Thoracic aorta (tissue), 2 donors: ENCODE results near the gene C22orf39. TPM values are rescaled to one million over a fixed set of nuclear protein-coding genes. Genes with fewer than 3 reads are reported as not detected.

Experiments used
- ATAC-seq: fragments of 150-250 bp; one replicate; pipeline ENCODE4 v1.8.0; 2017; ENCODE audit warnings: low read depth; ENCODE audit not compliant: insufficient number of reproducible peaks, low FRiP score
- DNase-seq: peaks from one replicate; pipeline ENCODE4 v3.0.0-alpha.2; 2020; ENCODE audit warnings: low spot score
- H3K27ac ChIP-seq, 2 donors: fragments of 200-600 bp; sonication (generic); 1 replicate in 1 of 2; 2 replicates in 1 of 2; pipeline ENCODE4 v1.5.1; 2016; ENCODE audit warnings: mild to moderate bottlenecking in 2 of 2, moderate library complexity in 2 of 2
- H3K27me3 ChIP-seq: fragments of 200-600 bp; sonication (generic); replicated peaks from 2 replicates; pipeline ENCODE4 v1.6.0; 2016; ENCODE audit warnings: mild to moderate bottlenecking; ENCODE audit not compliant: insufficient read depth
- H3K36me3 ChIP-seq: fragments of 200-600 bp; sonication (generic); one replicate; pipeline ENCODE4 v1.5.1; 2016
- H3K4me1 ChIP-seq, 2 donors: fragments of 200-600 bp; sonication (generic); 1 replicate in 1 of 2; 2 replicates in 1 of 2; pipeline versions ENCODE4 v1.5.1 to v1.6.0; 2016; ENCODE audit warnings: low read depth in 2 of 2, mild to moderate bottlenecking in 1 of 2; ENCODE audit not compliant: control insufficient read depth in 1 of 2
- H3K4me3 ChIP-seq: fragments of 200-600 bp; sonication (generic); 2 replicates; pipeline ENCODE4 v1.5.1; 2016; ENCODE audit warnings: mild to moderate bottlenecking
- H3K9me3 ChIP-seq: fragments of 200-600 bp; sonication (generic); 2 replicates; pipeline ENCODE4 v1.5.1; 2016
- CTCF ChIP-seq: fragments of 200-600 bp; sonication (generic); IDR thresholded peaks from one replicate; pipeline ENCODE4 v1.5.1; 2019; ENCODE audit warnings: antibody characterized with exemption
- total RNA-seq, 2 donors: library from RNA; depleted of rRNA; stranded (reverse); fragments of >200 nt; gene quantifications; one replicate each; pipeline versions ENCODE4 v1.1.0 to v1.2.3, GENCODE V29; 2016

Gene C22orf39
- total RNA-seq, 2 donors from 2014 or later: 59.8 to 67.7 TPM

GRCh38 chr22:19488285-19488684 lies 40.8 kb upstream of the C22orf39 start:
- H3K27ac ChIP-seq: no peak overlapping the region
- peaks cover 0 to 7% of the 10 kb centered on the region in 2 donors for H3K4me1 ChIP-seq
- no peak for DNase-seq
- no peaks in the 10 kb centered on the region for H3K36me3 ChIP-seq
- TF ChIP-seq CTCF: no peak
- H3K27me3 ChIP-seq: no peaks in the 10 kb centered on the region
- no peak overlapping the region for H3K4me3 ChIP-seq
- ATAC-seq: no peak
- no peaks in the 10 kb centered on the region for H3K9me3 ChIP-seq

DNA sequence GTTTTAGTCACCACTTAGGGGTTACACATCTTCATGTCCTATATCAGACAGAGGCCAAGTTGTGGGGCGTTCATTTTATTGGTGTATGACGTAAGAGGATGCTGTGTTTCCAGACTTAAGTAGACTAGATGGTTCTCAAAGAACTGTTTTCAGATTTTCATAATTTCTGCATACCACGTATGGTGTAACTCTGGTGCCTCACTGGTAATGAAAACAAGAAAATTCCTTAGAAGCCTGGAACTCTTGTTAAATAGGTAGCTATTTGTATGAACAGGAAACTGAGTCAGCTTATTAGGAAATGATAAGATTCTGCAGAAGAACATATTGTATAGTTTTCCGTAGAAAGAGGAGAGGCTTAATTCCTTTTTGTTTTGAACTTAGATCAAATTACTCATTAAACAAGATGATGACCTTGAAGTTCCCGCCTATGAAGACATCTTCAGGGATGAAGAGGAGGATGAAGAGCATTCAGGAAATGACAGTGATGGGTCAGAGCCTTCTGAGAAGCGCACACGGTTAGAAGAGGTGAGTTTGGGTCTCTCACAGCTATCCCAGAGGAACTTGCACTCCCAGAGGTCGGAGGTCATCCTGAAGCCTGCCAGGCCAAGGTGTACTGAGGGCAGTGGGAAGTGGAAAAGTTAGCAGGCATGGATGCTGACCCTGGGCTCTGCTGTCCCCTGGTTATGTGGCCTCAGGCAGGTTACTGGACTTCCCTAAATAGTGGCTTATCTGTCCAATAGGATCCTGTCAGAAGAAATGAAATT lies 36.2 kb upstream of the C22orf39 start:
- Histone ChIP-seq H3K9me3 (no peaks in the 10 kb centered on the region), H3K4me1 (peaks cover 3 to 5% of the 10 kb centered on the region in 2 donors), H3K36me3 (no peaks in the 10 kb centered on the region), H3K27me3 (no peaks in the 10 kb centered on the region), H3K27ac (no peak overlapping the region), H3K4me3 (no peak overlapping the region)
- TF ChIP-seq CTCF: no peak
- ATAC-seq: no peak
- no peak for DNase-seq

DNA sequence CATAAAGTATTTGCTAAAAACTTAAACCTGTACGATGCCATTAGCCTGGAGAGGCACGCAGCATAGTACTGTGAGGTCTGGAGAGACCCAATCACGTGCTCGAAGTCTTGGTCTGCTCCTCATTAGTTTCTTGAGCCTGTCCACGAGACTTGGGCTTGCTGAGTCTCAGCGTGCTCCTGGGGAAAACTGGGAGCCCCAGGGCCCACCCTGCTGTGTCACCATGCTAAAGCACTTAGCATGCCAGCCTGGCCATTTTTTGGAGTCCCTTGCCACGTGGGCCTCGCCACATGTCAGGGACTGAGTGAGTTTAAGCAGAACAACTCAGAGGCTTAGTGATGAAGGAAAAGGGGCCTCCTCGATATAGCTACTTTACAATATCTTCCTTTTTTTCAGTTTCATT lies 34.8 kb upstream of the C22orf39 start:
- DNase-seq (no peak), ATAC-seq (no peak)
- H3K36me3 ChIP-seq: no peaks in the 10 kb centered on the region
- no peak overlapping the region for H3K4me3 ChIP-seq
- H3K9me3 ChIP-seq: no peaks in the 10 kb centered on the region
- no peak overlapping the region for H3K27ac ChIP-seq
- H3K4me1 ChIP-seq: peaks cover 12 to 13% of the 10 kb centered on the region in 2 donors
- no peak for TF ChIP-seq CTCF
- H3K27me3 ChIP-seq: no peaks in the 10 kb centered on the region

DNA sequence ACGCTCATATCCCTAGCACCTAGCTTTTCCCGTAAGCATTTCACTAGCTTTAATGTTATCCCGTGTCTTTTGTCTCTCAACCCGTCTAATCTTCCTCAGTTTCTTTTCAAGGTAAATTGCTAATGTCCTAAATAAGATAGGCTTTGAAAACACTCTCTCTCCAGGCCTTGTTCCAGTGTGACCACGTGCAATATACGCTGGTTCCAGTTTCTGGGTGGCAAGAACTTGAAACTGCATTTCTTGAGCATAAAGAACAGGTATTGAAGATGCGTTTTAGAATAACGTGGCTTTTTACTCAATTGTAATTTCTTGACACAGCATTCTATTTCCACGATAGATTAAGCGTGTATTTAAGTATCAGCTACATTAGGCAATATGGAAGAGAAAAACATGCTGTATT lies 33.3 kb upstream of the C22orf39 start:
- Histone ChIP-seq H3K4me1 (peaks cover 16 to 17% of the 10 kb centered on the region in 2 donors), H3K27ac (no peak overlapping the region), H3K4me3 (no peak overlapping the region), H3K36me3 (no peaks in the 10 kb centered on the region), H3K9me3 (no peaks in the 10 kb centered on the region), H3K27me3 (no peaks in the 10 kb centered on the region)
- TF ChIP-seq CTCF: no peak
- ATAC-seq: no peak
- DNase-seq: no peak

DNA sequence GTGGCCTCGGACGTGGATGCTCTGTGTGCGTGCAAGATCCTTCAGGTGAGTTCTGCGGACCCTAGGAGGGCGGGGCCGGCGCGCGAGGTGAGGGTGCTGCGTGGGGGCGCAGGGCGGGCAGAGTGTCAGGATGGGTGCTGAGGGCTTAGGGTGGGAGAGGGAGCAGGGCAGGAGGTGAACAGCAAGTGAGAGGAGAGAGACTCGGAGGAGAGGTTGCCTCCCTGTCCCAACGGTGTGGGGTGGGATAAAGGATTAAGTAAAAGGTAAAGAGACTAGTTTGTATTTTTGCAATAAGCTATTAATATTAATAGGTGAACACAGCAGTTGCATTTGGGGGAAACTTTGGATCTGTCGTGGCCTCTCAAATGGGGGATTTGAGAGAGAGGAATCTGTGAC lies 32.7 kb upstream of the C22orf39 start:
- peak overlapping the region; percentile 90 for H3K4me3 ChIP-seq
- peaks cover 16 to 17% of the 10 kb centered on the region in 2 donors for H3K4me1 ChIP-seq
- H3K27ac ChIP-seq: no peak overlapping the region
- ATAC-seq (no peak), DNase-seq (no peak)
- no peak for TF ChIP-seq CTCF
- peaks cover 2% of the 10 kb centered on the region for H3K36me3 ChIP-seq
- no peaks in the 10 kb centered on the region for H3K9me3 ChIP-seq
- H3K27me3 ChIP-seq: no peaks in the 10 kb centered on the region
